Calu3 (cell line): ENCODE measurements around the gene FXYD4. TPM values are rescaled to one million over a fixed set of nuclear protein-coding genes. Genes with fewer than 3 reads are reported as not detected.

Experiments
- BruUV-seq: library from RNA; stranded (reverse); fragments of 400-500 nt; replicated peaks from 2 replicates; lab custom pipeline; 2021; lab: Mats Ljungman, UMichigan
- CTCF ChIA-PET: fragments of 300-600 bp; sonication (Branson Sonifier 250); formaldehyde crosslinking; loops from one replicate; lab custom pipeline; 2022; ENCODE audit warnings: antibody characterized with exemption; lab: Charles Lee
- DNase-seq: peaks from one replicate; pipeline ENCODE4 v3.0.0; 2022
- H3K27ac Mint-ChIP-seq: one replicate; pipeline ENCODE4 v1.8.0; 2022; ENCODE audit warnings: mixed read lengths; ENCODE audit not compliant: unreplicated experiment
- H3K27me3 Mint-ChIP-seq: one replicate; pipeline ENCODE4 v1.8.0; 2022; ENCODE audit warnings: mixed read lengths; ENCODE audit not compliant: unreplicated experiment
- H3K36me3 Mint-ChIP-seq: one replicate; pipeline ENCODE4 v1.8.0; 2022; ENCODE audit warnings: mild to moderate bottlenecking, moderate library complexity, mixed read lengths; ENCODE audit not compliant: insufficient read depth, unreplicated experiment
- H3K4me1 Mint-ChIP-seq: one replicate; pipeline ENCODE4 v1.8.0; 2022; ENCODE audit warnings: mild to moderate bottlenecking, low read depth, mixed read lengths; ENCODE audit not compliant: unreplicated experiment
- H3K4me3 Mint-ChIP-seq: one replicate; pipeline ENCODE4 v1.8.0; 2022; ENCODE audit warnings: mild to moderate bottlenecking, low read depth, moderate library complexity, mixed read lengths; ENCODE audit not compliant: unreplicated experiment
- H3K9me3 Mint-ChIP-seq: one replicate; pipeline ENCODE4 v1.8.0; 2022; ENCODE audit warnings: low read depth, mixed read lengths; ENCODE audit not compliant: unreplicated experiment
- intact Hi-C: fragments of 100-400 bp; cut with micrococcal nuclease; formaldehyde crosslinking; loops from one replicate; pipeline ENCODE4 v1.10.0; 2022; ENCODE audit not compliant: unreplicated experiment
- total RNA-seq: library from RNA; stranded (reverse); gene quantifications from 2 replicates; pipeline ENCODE4 v1.2.3, GENCODE V29; 2022
- TF ChIP-seq, protein P1 (sequence below): fragments of 200-600 bp; IDR thresholded peaks from one replicate; pipeline ENCODE4 v1.8.0; 2022; ENCODE audit warnings: antibody characterized with exemption; ENCODE audit not compliant: unreplicated experiment

Gene FXYD4
- total RNA-seq, 1 experiment from 2014 or later, result not detected

- CTCF ChIA-PET, result no interaction called here
- no peak for DNase-seq
- Mint-ChIP-seq H3K4me1 (peaks cover 14% of the 10 kb centered on the region), H3K36me3 (peaks cover 15% of the 10 kb centered on the region), H3K27me3 (no peaks in the 10 kb centered on the region), H3K9me3 (no peaks in the 10 kb centered on the region), H3K4me3 (no peak overlapping the region), H3K27ac (no peak overlapping the region)
- no TSS peak for BruUV-seq
- TF ChIP-seq, protein P1, sequence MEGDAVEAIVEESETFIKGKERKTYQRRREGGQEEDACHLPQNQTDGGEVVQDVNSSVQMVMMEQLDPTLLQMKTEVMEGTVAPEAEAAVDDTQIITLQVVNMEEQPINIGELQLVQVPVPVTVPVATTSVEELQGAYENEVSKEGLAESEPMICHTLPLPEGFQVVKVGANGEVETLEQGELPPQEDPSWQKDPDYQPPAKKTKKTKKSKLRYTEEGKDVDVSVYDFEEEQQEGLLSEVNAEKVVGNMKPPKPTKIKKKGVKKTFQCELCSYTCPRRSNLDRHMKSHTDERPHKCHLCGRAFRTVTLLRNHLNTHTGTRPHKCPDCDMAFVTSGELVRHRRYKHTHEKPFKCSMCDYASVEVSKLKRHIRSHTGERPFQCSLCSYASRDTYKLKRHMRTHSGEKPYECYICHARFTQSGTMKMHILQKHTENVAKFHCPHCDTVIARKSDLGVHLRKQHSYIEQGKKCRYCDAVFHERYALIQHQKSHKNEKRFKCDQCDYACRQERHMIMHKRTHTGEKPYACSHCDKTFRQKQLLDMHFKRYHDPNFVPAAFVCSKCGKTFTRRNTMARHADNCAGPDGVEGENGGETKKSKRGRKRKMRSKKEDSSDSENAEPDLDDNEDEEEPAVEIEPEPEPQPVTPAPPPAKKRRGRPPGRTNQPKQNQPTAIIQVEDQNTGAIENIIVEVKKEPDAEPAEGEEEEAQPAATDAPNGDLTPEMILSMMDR, result no peak
- intact Hi-C loops, result no loop called here
These were observed 6.4 kb upstream of the FXYD4 start for GRCh38 chr10:43365001-43365400.

- H3K4me1 Mint-ChIP-seq, result peaks cover 2% of the 10 kb centered on the region
- no TSS peak for BruUV-seq
- no peak overlapping the region for H3K27ac Mint-ChIP-seq
- no peak overlapping the region for H3K4me3 Mint-ChIP-seq
- DNase-seq, result no peak
- intact Hi-C loops, result no loop called here
- H3K36me3 Mint-ChIP-seq, result no peaks in the 10 kb centered on the region
- CTCF ChIA-PET, result no interaction called here
- TF ChIP-seq, protein P1, result no peak
- no peaks in the 10 kb centered on the region for H3K27me3 Mint-ChIP-seq
- H3K9me3 Mint-ChIP-seq, result no peaks in the 10 kb centered on the region
These were observed 1.5 kb upstream of the FXYD4 start for GRCh38 chr10:43369921-43370320.

DNA sequence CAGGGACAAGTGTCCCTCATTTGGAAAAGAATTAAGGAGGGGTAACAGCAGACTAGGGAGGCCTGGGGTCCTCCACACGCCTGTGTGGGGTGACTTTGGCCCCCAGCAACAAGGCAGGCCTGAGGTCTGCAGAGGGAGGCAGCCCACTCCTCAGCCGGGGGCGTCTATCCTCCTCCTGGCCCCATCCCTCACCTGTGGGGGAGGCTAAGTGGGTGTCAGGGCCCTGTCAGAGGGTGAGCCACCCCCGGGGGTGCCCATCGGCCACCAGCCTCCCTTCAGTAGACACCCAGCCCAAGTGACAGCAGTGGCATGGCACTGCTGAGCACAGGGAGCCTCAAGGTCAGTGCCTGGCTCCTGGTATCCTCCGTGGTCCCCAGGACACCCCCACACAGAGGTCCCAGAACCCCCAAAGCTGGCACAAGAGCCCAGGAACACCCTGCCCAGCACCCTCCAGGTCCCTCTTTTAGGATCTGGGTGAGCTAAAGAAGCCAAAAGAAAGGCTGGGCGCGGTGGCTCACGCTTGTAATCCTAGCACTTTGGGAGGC lies 693 bp upstream of the FXYD4 start:
- Mint-ChIP-seq H3K4me1 (peaks cover 10% of the 10 kb centered on the region), H3K27me3 (no peaks in the 10 kb centered on the region), H3K27ac (no peak overlapping the region), H3K4me3 (no peak overlapping the region), H3K9me3 (no peaks in the 10 kb centered on the region), H3K36me3 (no peaks in the 10 kb centered on the region)
- CTCF ChIA-PET, result no interaction called here
- intact Hi-C loops, result no loop called here
- DNase-seq, result no peak
- no TSS peak for BruUV-seq
- TF ChIP-seq, protein P1, result no peak

- Mint-ChIP-seq H3K4me3 (no peak overlapping the region), H3K27ac (no peak overlapping the region), H3K4me1 (peaks cover 30% of the 10 kb centered on the region), H3K27me3 (no peaks in the 10 kb centered on the region), H3K9me3 (no peaks in the 10 kb centered on the region), H3K36me3 (peaks cover 6% of the 10 kb centered on the region)
- CTCF ChIA-PET, result interaction anchor here (1.2 kb wide), 1 partner anchor 24 kb away, joined by 3 read pairs; no protein-coding TSS in a partner anchor
- no peak for DNase-seq
- intact Hi-C loops, result no loop called here
- no TSS peak for BruUV-seq
- TF ChIP-seq, protein P1, result no peak
These were observed 1.4 kb downstream of the FXYD4 start for GRCh38 chr10:43372765-43373361.
